ENCODE data around the gene TRAIP. TPM values are rescaled to one million over a fixed set of nuclear protein-coding genes. Genes with fewer than 3 reads are reported as not detected.
A peak's percentile ranks its signal among the peaks of the same experiment; 100 is the strongest.

TRAIP gene
- total RNA-seq, 1 experiment from 2014 or later = 9.3 TPM

DNA sequence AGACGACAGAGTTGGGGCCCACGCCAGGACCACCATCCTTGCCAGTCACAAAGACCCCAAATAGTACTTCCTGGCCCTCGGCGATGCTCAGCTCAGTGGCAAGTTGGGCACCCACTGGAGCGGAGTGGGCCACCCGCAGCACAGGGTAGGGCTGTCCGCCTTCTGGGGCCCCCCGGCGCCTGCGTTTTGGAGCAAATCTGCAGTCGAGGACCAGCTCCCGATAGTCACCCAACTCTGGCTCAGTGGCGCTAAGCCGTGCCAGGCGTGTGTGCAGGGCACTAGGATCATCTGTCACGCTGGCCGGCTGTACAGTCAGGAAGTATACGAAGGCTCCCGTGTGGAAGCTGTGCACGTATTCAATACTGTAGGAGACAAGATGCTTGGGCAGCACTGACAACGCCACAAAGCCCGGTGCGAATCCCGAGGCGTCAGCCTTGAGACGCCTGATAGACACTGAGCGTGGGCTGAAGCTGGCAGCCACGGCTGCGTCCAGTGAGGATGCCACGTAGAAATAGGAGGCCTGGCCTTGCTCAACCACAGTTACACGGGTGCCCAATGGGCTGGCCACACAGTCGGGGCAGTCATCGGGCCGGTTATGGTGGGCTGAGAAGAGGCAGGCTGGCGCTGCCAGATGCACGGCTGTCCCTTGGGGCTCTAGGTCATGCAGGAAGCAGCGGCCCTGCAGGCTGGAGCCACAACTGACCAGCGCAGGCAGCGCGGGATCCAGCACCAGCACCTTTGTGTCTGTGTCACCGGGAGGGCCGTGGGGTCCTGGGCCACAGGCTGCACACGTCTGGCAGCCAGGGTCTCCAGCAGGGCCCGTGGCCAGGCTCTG, 46.4 kb upstream of the TRAIP start:
- CTCF ChIA-PET = interaction anchor here (0.6 to 11.1 kb wide), 4 partner anchors 8 to 1632 kb away, joined by 3 to 143 read pairs (median 3); no protein-coding TSS in a partner anchor
- intact Hi-C loops (cut with micrococcal nuclease) = loop anchor here (5.0 kb wide), 1 partner anchor 180 kb away; the partner anchor contains the start of gene GMPPB
- BruUV-seq (replicated peaks) = no TSS peak
- POLR2A ChIA-PET = interaction anchor here (1.0 to 5.1 kb wide), 8 partner anchors 13 to 402 kb away, joined by 3 to 30 read pairs (median 6); partner anchors contain the start of genes INKA1, IP6K1, MON1A and RBM6
- H3K36me3 Mint-ChIP-seq (ENCODE audit: insufficient read depth, unreplicated experiment) = peaks cover 6% of the 10 kb centered on the region
- no peak overlapping the region for H3K27ac Mint-ChIP-seq (ENCODE audit: low read depth, unreplicated experiment)
- no peaks in the 10 kb centered on the region for H3K9me3 Mint-ChIP-seq (ENCODE audit: unreplicated experiment)
- DNase-seq (ENCODE audit: unreplicated experiment) = no peak
- no peaks in the 10 kb centered on the region for H3K27me3 Mint-ChIP-seq (ENCODE audit: insufficient read depth, unreplicated experiment)
- peaks cover 21% of the 10 kb centered on the region for H3K4me1 Mint-ChIP-seq (ENCODE audit: insufficient read depth, unreplicated experiment)
- TF ChIP-seq, protein P1, sequence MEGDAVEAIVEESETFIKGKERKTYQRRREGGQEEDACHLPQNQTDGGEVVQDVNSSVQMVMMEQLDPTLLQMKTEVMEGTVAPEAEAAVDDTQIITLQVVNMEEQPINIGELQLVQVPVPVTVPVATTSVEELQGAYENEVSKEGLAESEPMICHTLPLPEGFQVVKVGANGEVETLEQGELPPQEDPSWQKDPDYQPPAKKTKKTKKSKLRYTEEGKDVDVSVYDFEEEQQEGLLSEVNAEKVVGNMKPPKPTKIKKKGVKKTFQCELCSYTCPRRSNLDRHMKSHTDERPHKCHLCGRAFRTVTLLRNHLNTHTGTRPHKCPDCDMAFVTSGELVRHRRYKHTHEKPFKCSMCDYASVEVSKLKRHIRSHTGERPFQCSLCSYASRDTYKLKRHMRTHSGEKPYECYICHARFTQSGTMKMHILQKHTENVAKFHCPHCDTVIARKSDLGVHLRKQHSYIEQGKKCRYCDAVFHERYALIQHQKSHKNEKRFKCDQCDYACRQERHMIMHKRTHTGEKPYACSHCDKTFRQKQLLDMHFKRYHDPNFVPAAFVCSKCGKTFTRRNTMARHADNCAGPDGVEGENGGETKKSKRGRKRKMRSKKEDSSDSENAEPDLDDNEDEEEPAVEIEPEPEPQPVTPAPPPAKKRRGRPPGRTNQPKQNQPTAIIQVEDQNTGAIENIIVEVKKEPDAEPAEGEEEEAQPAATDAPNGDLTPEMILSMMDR (IDR thresholded peaks at IDR 0.05; ENCODE audit: unreplicated experiment) = no peak
- peak overlapping the region; percentile 73 for H3K4me3 Mint-ChIP-seq (ENCODE audit: unreplicated experiment)

DNA sequence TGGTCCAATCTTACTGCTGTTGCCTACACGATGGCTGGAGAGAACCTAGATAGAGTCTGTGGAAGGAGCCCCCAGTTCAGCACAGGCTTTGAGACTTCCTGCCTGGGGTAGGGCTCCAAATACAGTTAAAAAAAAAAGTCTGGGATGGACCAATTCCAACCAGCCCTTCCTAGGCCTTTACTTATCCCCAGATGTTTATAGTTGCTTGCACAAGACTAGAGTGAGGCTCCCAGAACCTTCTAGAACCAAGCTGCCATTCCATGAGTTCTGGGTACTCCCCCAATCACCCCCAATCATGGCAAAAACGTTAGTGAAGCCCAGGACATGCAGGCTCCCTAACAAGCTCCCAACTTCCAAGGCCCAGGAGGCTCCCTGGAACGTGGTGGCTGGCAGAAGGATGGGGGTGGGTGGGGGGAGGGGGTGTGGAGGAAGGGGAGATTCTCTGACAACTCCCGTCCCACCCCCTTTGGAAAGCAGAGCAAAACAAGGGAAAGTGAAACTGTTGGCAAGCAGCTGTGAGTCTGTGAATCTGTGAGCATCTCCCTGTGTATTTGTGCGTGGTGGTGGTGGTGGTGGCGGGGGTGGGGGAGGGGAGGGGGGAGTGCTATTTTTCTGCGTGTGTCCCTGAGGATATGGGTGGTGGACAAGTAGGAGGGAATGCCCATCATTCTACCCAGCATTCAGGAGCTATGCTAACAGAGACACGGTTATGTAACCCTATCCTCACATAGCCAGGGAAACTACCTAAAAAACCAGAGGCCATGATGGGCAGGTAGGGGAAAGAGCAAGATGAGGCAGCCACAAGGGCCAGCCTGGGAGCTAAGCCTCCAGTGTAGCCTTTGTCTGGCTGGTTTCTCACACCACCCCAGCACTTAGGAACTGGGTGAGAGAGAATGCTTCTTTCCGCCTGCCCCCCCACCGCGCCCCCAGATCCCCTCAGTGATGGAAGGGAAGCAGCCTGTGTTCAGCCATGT, 45.3 kb upstream of the TRAIP start:
- ChIA-PET CTCF (interaction anchor here (0.5 to 11.1 kb wide), 11 partner anchors 9 to 152 kb away, joined by 3 to 143 read pairs (median 4); partner anchors contain the start of genes INKA1 and MON1A), POLR2A (interaction anchor here (0.6 to 5.1 kb wide), 17 partner anchors 14 to 401 kb away, joined by 3 to 30 read pairs (median 7); partner anchors contain the start of genes CDHR4, INKA1, IP6K1 and MON1A)
- Mint-ChIP-seq H3K4me3 (ENCODE audit: unreplicated experiment) (peak overlapping the region; percentile 73), H3K4me1 (ENCODE audit: insufficient read depth, unreplicated experiment) (peaks cover 21% of the 10 kb centered on the region), H3K9me3 (ENCODE audit: unreplicated experiment) (no peaks in the 10 kb centered on the region), H3K27me3 (ENCODE audit: insufficient read depth, unreplicated experiment) (no peaks in the 10 kb centered on the region), H3K27ac (ENCODE audit: low read depth, unreplicated experiment) (peak overlapping the region; percentile 94), H3K36me3 (ENCODE audit: insufficient read depth, unreplicated experiment) (peaks cover 12% of the 10 kb centered on the region)
- peak; percentile 39 for DNase-seq (ENCODE audit: unreplicated experiment)
- intact Hi-C loops (cut with micrococcal nuclease) = loop anchor here (2.0 to 5.0 kb wide), 2 partner anchors 45 to 179 kb away; partner anchors contain the start of genes GMPPB and TRAIP
- TF ChIP-seq, protein P1 (IDR thresholded peaks at IDR 0.05; ENCODE audit: unreplicated experiment) = no peak
- BruUV-seq (replicated peaks) = no TSS peak

DNA sequence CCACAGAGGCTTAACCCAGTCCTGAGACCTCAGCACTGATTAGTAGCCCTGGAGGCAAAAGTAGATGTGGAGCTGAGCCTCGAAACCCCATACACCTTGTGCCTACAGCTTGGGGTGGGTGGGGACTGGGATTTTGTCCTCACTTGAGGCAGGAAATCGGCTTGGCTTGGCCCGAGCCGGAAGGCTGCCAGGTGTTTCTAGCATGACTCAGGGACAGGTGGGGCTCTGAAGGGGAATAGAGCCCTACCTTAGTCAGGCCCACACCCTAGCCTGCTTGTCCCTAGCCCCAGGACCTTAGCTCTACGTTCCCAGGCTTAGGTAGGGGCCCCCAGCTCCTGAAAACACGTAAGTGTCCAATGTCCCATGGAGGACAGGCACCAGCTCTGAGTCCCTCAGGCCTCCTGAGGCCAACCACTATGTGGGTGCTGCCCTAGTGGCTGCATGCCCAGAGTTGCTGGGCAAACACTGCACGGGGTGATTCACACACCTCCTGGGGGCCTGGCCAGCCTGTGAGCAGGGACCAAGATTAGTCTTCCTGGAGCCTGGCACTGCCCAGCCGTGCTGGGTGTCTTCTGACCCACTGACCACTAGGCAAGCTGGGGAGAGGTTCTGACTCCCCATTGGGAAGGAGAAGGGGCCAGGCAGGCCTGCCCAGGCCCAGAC, 44.3 kb upstream of the TRAIP start:
- H3K36me3 Mint-ChIP-seq (ENCODE audit: insufficient read depth, unreplicated experiment) = peaks cover 12% of the 10 kb centered on the region

More for the DNA sequence above, 44.3 kb upstream of the TRAIP start:
- no TSS peak for BruUV-seq (replicated peaks)
- H3K9me3 Mint-ChIP-seq (ENCODE audit: unreplicated experiment) = no peaks in the 10 kb centered on the region
- H3K4me1 Mint-ChIP-seq (ENCODE audit: insufficient read depth, unreplicated experiment) = peaks cover 16% of the 10 kb centered on the region
- TF ChIP-seq, protein P1 (IDR thresholded peaks at IDR 0.05; ENCODE audit: unreplicated experiment) = no peak
- intact Hi-C loops (cut with micrococcal nuclease) = loop anchor here (1.0 to 5.0 kb wide), 3 partner anchors 44 to 178 kb away; partner anchors contain the start of genes GMPPB and TRAIP
- CTCF ChIA-PET = interaction anchor here (0.5 to 11.1 kb wide), 19 partner anchors 9 to 370 kb away, joined by 3 to 143 read pairs (median 3); partner anchors contain the start of genes INKA1 and MON1A
- H3K4me3 Mint-ChIP-seq (ENCODE audit: unreplicated experiment) = peak overlapping the region; percentile 71
- peak overlapping the region; percentile 94 for H3K27ac Mint-ChIP-seq (ENCODE audit: low read depth, unreplicated experiment)
- POLR2A ChIA-PET = interaction anchor here (0.6 to 5.1 kb wide), 26 partner anchors 11 to 265 kb away, joined by 3 to 30 read pairs (median 4); partner anchors contain the start of genes CDHR4, INKA1, IP6K1 and MON1A
- peak; percentile 97 for DNase-seq (ENCODE audit: unreplicated experiment)
- no peaks in the 10 kb centered on the region for H3K27me3 Mint-ChIP-seq (ENCODE audit: insufficient read depth, unreplicated experiment)

Data from MCF 10A (cell line).